Amniotic stem cell (primary cell): ENCODE data around the gene GRM3.
"Not testable (repeated sequence)": the region's sequence is repeated elsewhere in the genome, so short reads cannot be mapped to it uniquely, and the experiment has no call there.

Experiments
- DNase-seq: peaks from one replicate; lab custom pipeline; 2025; lab: John Stamatoyannopoulos, UW

Gene GRM3

GRCh38 chr7:86643561-86644281 is at the start of gene GRM3:
Gene GRM3 (plus strand): TSS chr7:86643909. CDS start chr7:86765146, 121,237 bp downstream.
- DNase-seq: no peak

GRCh38 chr7:86598311-86598710 is 45.4 kb upstream of the GRM3 start:
- no peak for DNase-seq

GRCh38 chr7:86598721-86599120 is 45.0 kb upstream of the GRM3 start:
- DNase-seq: no peak

GRCh38 chr7:86600506-86601290 is 43.0 kb upstream of the GRM3 start:
- DNase-seq: no peak

GRCh38 chr7:86615711-86616110 is 28.0 kb upstream of the GRM3 start:
- DNase-seq: not testable (repeated sequence)

DNA sequence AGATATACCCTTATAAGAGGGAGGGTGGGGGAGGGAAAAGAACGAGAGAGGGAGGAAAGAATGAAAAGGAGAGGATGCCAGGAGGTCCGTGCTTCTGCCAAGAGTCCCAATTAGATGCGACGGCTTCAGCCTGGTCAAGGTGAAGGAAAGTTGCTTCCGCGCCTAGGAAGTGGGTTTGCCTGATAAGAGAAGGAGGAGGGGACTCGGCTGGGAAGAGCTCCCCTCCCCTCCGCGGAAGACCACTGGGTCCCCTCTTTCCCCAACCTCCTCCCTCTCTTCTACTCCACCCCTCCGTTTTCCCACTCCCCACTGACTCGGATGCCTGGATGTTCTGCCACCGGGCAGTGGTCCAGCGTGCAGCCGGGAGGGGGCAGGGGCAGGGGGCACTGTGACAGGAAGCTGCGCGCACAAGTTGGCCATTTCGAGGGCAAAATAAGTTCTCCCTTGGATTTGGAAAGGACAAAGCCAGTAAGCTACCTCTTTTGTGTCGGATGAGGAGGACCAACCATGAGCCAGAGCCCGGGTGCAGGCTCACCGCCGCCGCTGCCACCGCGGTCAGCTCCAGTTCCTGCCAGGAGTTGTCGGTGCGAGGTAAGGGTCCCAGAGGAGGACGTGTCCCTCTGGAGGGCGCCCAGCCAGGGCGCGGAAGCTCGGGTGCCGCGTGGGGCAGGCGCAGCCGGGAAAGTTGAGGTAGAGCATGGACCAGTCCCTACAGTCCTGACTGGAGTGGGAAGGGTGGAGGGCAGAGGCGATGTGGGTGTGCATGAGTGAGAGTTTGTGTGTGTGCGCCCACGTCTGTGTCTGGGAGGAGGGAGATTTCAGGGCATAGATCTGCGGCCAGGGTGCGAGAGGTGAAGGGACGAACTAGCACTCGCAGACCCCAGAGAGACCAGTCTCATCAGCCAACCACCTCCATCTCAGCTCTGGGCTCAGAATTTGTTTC is 844 bp downstream of the GRM3 start:
- no peak for DNase-seq

GRCh38 chr7:86645225-86645608 is 1.5 kb downstream of the GRM3 start:
- DNase-seq: no peak

DNA sequence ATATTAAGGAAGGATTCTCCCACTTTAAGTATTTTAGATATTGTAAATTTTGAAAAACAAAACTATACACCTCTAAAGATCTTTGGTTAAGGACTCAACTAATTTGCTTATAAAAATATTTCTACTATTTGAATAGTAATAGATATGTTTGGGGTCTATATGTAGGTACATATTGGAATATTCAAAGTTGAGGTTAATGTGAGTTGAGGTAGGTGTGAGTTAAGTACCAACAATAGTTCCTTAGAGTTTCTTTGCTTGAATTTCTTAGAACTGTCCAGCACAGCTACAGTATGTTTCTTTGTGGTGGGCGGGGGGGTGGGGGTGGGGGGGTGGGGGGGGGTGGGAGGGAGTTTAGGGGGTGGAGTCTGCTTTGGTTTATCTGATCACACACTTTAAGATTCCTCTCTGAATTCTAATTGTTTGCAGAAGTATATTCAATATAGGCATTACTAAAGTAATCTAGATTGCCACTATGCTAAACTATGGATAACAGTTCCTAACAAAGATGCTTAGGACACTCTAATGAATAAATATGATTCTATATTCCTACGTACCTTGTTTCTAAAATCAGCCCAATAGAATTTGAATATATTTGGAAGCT is 2.1 kb downstream of the GRM3 start:
- no peak for DNase-seq

GRCh38 chr7:86647385-86648094 is 3.8 kb downstream of the GRM3 start:
- no peak for DNase-seq

DNA sequence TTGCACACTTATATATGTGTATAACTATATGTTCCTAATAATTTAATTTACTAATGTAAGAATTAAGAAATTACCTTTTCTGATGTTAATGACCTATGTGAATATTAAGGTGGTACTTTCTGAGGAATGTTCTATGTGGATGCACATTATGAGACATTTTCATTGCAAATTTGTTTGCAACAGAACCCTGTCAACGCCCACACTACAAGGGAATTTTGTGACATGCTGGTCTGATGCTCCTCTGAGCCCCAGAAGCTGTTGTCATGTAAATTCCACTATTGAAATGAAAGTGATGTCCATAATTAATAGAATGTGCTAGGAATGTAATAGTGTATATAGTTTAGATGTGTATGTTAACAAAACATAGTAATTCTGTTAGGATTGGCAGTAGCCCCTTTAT is 4.5 kb downstream of the GRM3 start:
- DNase-seq: no peak

DNA sequence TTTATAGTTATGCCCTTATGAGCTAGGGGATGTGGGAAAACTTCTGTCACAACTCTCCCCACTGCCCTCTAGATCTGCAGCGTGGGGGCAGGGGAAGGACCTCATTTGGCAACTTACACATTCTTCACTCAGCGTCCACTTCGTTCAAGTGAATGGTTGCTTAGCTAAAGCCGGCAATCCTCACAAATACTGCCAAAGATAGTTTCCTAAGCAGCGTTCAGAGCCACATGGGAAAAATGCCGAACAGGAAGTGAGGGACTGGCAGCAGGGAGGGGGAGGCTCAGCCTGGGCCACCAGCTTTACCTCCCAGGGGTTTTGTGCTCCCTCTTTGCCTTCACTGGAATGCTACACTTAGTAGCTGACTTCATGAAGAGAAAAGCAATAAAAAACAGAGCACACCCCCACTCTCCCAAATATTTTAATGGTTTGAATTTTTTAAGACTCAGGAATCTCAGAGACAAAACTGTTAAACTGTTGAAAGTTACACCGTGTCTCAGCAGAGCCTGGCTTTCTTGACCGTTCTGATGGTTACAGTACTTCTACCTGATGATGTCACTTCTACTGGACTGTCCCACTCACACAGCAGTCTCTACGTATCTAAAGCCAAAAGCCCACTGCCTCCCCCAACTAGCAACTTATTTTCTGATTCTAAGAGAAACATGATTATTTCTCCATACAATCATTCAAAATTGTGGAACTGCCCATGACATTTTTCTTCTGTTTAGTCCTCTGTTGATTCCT is 10.4 kb downstream of the GRM3 start:
- DNase-seq: no peak

DNA sequence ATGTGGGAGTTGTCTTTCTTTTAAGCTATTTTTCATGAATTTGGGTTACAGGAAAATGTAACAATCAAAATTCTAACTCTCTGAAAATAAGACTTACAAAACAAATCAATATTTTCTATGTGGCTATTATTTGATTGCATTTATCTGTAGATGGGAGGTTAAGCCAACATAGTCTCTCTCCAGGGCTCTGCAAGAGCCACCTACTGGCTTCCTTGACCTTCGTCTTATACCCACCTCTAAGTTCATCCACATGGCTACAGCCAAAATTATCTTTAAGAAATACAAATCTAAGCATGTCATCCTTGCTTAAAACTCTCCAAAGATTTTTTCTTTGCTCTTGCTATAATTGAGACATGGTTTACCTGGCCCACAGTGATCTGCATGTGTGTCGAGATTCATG is 14.2 kb downstream of the GRM3 start:
- DNase-seq: no peak

DNA sequence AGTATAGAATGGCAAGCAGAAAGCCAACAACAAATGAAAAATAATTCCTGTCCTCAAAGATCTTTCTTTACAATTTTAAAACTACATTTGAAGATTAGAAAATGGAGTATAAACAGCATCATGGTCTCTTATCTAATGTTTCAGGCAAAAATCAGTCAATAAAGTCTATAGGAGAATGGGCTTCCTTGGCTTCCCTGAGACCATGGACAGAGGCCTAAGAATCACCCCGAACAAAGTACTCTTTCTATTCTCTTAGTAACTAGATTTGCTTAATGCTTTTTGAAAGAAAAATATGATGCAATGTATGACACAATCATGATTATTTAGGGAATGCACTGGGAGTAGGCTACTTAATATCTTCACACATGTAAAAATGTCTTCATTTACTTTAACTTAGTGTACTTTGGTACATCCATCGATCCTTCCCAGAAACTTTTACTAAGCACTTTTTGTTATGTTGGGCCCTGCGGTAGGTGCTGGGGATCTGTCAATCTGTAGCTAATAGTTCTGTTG is 17.3 kb downstream of the GRM3 start:
- no peak for DNase-seq

DNA sequence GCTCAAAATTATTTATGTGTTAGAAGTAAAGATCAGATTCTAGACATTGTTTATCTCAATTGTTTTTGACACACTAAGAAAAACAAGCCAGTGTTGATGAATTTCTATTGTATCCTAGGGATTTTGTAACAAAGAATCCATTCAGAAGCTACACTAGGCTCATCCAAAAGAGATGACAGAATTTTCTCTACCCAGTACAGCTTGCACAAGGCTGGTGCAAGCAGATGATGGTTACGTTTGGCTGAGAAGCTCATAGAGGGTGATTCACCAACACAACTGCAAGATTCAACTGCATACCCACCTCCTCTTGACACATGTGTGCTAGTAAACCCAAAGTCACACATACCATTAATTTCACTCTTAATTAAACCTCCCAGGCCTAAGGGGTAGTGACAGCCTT is 20.8 kb downstream of the GRM3 start:
- no peak for DNase-seq

DNA sequence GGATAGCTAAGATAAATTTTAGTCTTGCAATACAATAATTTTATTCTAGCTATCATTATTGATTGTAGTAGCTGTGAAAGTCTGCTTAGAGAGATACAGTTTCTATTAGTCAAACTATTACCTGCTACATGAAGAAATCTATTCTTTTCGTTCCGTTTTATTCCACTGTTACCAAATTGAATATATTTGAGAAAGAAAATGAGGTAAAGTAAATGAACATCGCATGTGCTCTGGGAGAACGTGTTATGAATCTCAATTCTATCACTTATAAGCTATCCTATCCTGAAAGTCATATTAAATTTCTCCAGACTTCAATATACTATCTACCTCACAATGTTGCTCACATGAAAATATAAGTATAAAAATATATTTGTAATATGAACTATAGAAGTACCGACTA is 21.3 kb downstream of the GRM3 start:
- DNase-seq: no peak

GRCh38 chr7:86665669-86666068 is 22.0 kb downstream of the GRM3 start:
- no peak for DNase-seq

GRCh38 chr7:86667732-86668131 is 24.0 kb downstream of the GRM3 start:
- DNase-seq: no peak

- no peak for DNase-seq
Measured at GRCh38 chr7:86668315-86668714, 24.6 kb downstream of the GRM3 start.

GRCh38 chr7:86687831-86688230 is 44.1 kb downstream of the GRM3 start:
- DNase-seq: no peak

DNA sequence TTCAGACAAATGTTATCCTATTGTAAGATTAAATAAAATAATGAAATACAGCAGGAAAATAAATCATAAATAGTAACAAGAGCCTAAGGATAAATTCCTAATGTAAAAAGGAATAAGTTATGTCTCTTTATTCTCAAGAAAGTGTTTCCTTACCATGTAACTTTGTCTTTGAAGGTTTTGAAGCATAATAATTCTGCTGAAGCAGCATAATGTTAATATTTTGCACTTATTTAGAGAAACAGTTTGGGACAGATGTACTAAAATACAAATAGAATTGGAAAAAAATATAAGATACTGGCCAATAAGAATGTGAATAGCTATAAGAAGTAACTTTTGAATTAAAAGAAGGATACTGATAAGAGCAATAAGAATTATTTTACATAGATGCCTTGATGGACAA is 45.7 kb downstream of the GRM3 start:
- no peak for DNase-seq
